Right lobe of liver (tissue), 6 donors: ENCODE results near the gene SPNS3. TPM values are rescaled to one million over a fixed set of nuclear protein-coding genes. Genes with fewer than 3 reads are reported as not detected.

Source experiments
- ATAC-seq, 4 donors: fragments of 200-7000 bp; cut with Tn5 transposase; one replicate each; pipeline ENCODE4 v1.9.1; 2020; ENCODE audit warnings: mild to moderate bottlenecking in 4 of 4, moderate library complexity in 4 of 4
- DNase-seq, 3 donors: peaks; one replicate each; pipeline ENCODE4 v3.0.0-alpha.2; 2020
- H3K27ac ChIP-seq, 3 donors: fragments of 200-600 bp; one replicate each; pipeline ENCODE4 v1.8.0; 2022
- H3K27me3 ChIP-seq, 2 donors: fragments of 200-600 bp; one replicate each; pipeline ENCODE4 v1.8.0; 2022
- H3K36me3 ChIP-seq, 4 donors: fragments of 200-600 bp; sonication (generic) in 1 of 4; one replicate each; pipeline versions ENCODE4 v1.5.1 to v1.8.0; 2017 to 2022; ENCODE audit warnings: control low read depth in 1 of 4
- H3K4me1 ChIP-seq, 4 donors: fragments of 200-600 bp; sonication (generic) in 1 of 4; one replicate each; pipeline versions ENCODE4 v1.5.1 to v1.8.0; 2017 to 2022; ENCODE audit warnings: control low read depth in 1 of 4
- H3K4me3 ChIP-seq, 3 donors: fragments of 200-600 bp; one replicate each; pipeline ENCODE4 v1.8.0; 2022
- H3K9me3 ChIP-seq, 4 donors: fragments of 200-600 bp; sonication (generic) in 1 of 4; one replicate each; pipeline versions ENCODE4 v1.5.1 to v1.8.0; 2017 to 2022; ENCODE audit warnings: control low read depth in 1 of 4
- CTCF ChIP-seq, 4 donors: fragments of 200-600 bp in 3 of 4; fragments of 450-650 bp in 1 of 4; IDR thresholded peaks; one replicate each; pipeline versions ENCODE4 v1.5.1 to v1.8.0; 2016 to 2022; ENCODE audit warnings: antibody characterized with exemption in 4 of 4, mild to moderate bottlenecking in 2 of 4
- POLR2A ChIP-seq: fragments of 450-650 bp; IDR thresholded peaks from one replicate; pipeline ENCODE4 v1.6.1; 2017; ENCODE audit warnings: antibody characterized with exemption, mild to moderate bottlenecking
- WGBS: methylation state at CpG from one replicate; pipeline ENCODE4 v1.1.6; 2018; ENCODE audit warnings: low coverage, low lambda C conversion rate; ENCODE audit not compliant: insufficient coverage; ENCODE audit errors: missing lambda C conversion rate; 5-methylcytosine and 5-hydroxymethylcytosine counted together
- intact Hi-C, 2 donors: fragments of 100-400 bp; cut with DNase I; formaldehyde crosslinking; loops; one replicate each; pipeline versions ENCODE4 v1.11.2 to v1.14.1; 2022
- total RNA-seq, 6 experiments: library from RNA; depleted of rRNA in 2 of 6; stranded (reverse); fragments of >200 nt in 2 of 6; fragmentation: NEBNext Ultra II Directional in 3 of 6; extraction: Animal tissue kit (Norgen Biotek cat#: 25700) in 3 of 6; gene quantifications; one replicate each; pipeline versions ENCODE4 v1.1.0 to v1.2.4, GENCODE V29; 2016 to 2023
- donor health status: DM: no; HTN: yes; CAD: no.
- donor health status: DM: no; HTN: no; CAD: no.
- donor health status: DM: no; HTN: no; CAD: no.
- donor health status: DM: no; HTN: yes; CAD: no.
- donor health status: DM: no; HTN: yes; CAD: no.

SPNS3 gene
- total RNA-seq, 6 experiments from 2014 or later, result not detected

- no peaks in the 10 kb centered on the region for H3K9me3 ChIP-seq
- 64% methylated on average over 6 of the region's 31 CpGs for WGBS
- H3K27me3 ChIP-seq, result no peaks in the 10 kb centered on the region
- H3K36me3 ChIP-seq, result no peaks in the 10 kb centered on the region
- no peak for TF ChIP-seq CTCF (IDR thresholded peaks at IDR 0.05)
- no peak for TF ChIP-seq POLR2A
- DNase-seq, result peak in 1 of 3 donors; percentile 46
- peaks cover 0 to 3% (median 0%) of the 10 kb centered on the region in 4 donors for H3K4me1 ChIP-seq
- intact Hi-C loops, result no loop called here
- H3K27ac ChIP-seq, result no peak overlapping the region
- H3K4me3 ChIP-seq, result no peak overlapping the region
- ATAC-seq, result peak; percentile 33 to 67 (median 46)
These were observed 52.2 kb downstream of the SPNS3 start for GRCh38 chr17:4485676-4486646.

- no peak overlapping the region for H3K27ac ChIP-seq
- no peaks in the 10 kb centered on the region for H3K4me1 ChIP-seq
- intact Hi-C loops, result no loop called here
- DNase-seq (no peak), ATAC-seq (no peak)
- TF ChIP-seq POLR2A, result no peak
- TF ChIP-seq CTCF (IDR thresholded peaks at IDR 0.05), result no peak
- H3K9me3 ChIP-seq, result no peaks in the 10 kb centered on the region
- 91% methylated on average over 6 of the region's 8 CpGs for WGBS
- H3K4me3 ChIP-seq, result no peak overlapping the region
- no peaks in the 10 kb centered on the region for H3K27me3 ChIP-seq
- no peaks in the 10 kb centered on the region for H3K36me3 ChIP-seq
These were observed 53.6 kb downstream of the SPNS3 start for GRCh38 chr17:4487296-4487695.

GRCh38 chr17:4487820-4488716 is 54.3 kb downstream of the SPNS3 start:
- Histone ChIP-seq H3K4me3 (no peak overlapping the region), H3K9me3 (no peaks in the 10 kb centered on the region), H3K36me3 (no peaks in the 10 kb centered on the region), H3K27me3 (no peaks in the 10 kb centered on the region), H3K27ac (no peak overlapping the region), H3K4me1 (no peaks in the 10 kb centered on the region)
- intact Hi-C loops, result no loop called here
- ATAC-seq, result no peak
- DNase-seq, result no peak
- WGBS, result 78% methylated on average over 7 of the region's 24 CpGs
- no peak for TF ChIP-seq POLR2A

GRCh38 chr17:4488989-4489595 is 55.4 kb downstream of the SPNS3 start:
- ATAC-seq (no peak), DNase-seq (peak in 1 of 3 donors; percentile 16)
- H3K4me1 ChIP-seq, result no peaks in the 10 kb centered on the region
- H3K27me3 ChIP-seq, result no peaks in the 10 kb centered on the region
- no peaks in the 10 kb centered on the region for H3K9me3 ChIP-seq
- no peak overlapping the region for H3K27ac ChIP-seq
- 86% methylated on average over 3 of the region's 15 CpGs for WGBS
- no peak overlapping the region for H3K4me3 ChIP-seq
- no peaks in the 10 kb centered on the region for H3K36me3 ChIP-seq
- no peak for TF ChIP-seq POLR2A
- TF ChIP-seq CTCF (IDR thresholded peaks at IDR 0.05), result no peak
- intact Hi-C loops, result no loop called here
